Activated CD8-positive, alpha-beta T cell treated with anti-CD3 and anti-CD28 coated beads for 36 hours (primary cell): ENCODE results near the gene ATRIP. TPM values are rescaled to one million over a fixed set of nuclear protein-coding genes. Genes with fewer than 3 reads are reported as not detected.

Experiments used
- ATAC-seq: fragments of 200-7000 bp; cut with Tn5 transposase; one replicate; pipeline ENCODE4 v1.10.0; 2021; ENCODE audit warnings: mild to moderate bottlenecking, moderate library complexity
- CTCF ChIA-PET: fragments of 350-600 bp; sonication (Branson Sonifier 250); formaldehyde crosslinking; loops from one replicate; lab custom pipeline; 2021; ENCODE audit warnings: antibody characterized with exemption; lab: Charles Lee
- POLR2A ChIA-PET: fragments of 350-600 bp; sonication (Branson Sonifier 250); formaldehyde crosslinking; loops from one replicate; lab custom pipeline; 2021; ENCODE audit warnings: antibody characterized with exemption; lab: Charles Lee
- DNase-seq: peaks from one replicate; pipeline ENCODE4 v3.0.0-alpha.2; 2020
- H3K27ac Mint-ChIP-seq: one replicate; pipeline ENCODE4 v1.8.0; 2021; ENCODE audit warnings: mild to moderate bottlenecking, mixed read lengths
- H3K27me3 Mint-ChIP-seq: one replicate; pipeline ENCODE4 v1.8.0; 2021; ENCODE audit warnings: mixed read lengths
- H3K36me3 Mint-ChIP-seq: one replicate; pipeline ENCODE4 v1.8.0; 2021; ENCODE audit warnings: low read depth, mixed read lengths
- H3K4me1 Mint-ChIP-seq: one replicate; pipeline ENCODE4 v1.8.0; 2021; ENCODE audit warnings: low read depth, mixed read lengths
- H3K4me3 Mint-ChIP-seq: one replicate; pipeline ENCODE4 v1.8.0; 2021; ENCODE audit warnings: mild to moderate bottlenecking, moderate library complexity, mixed read lengths
- H3K9me3 Mint-ChIP-seq: one replicate; pipeline ENCODE4 v1.8.0; 2021; ENCODE audit warnings: mixed read lengths
- intact Hi-C: fragments of 100-400 bp; cut with micrococcal nuclease; formaldehyde crosslinking; loops from one replicate; pipeline ENCODE4 v1.10.0; 2022
- total RNA-seq, 2 experiments: library from RNA; stranded (reverse); gene quantifications; one replicate each; pipeline ENCODE4 v1.2.3, GENCODE V29; 2021
- TF ChIP-seq, protein P1 (sequence below): fragments of 200-600 bp; IDR thresholded peaks from one replicate; pipeline ENCODE4 v1.8.0; 2022; ENCODE audit warnings: antibody characterized with exemption, mild to moderate bottlenecking

The ATRIP gene
- total RNA-seq, 2 experiments from 2014 or later = 12.4 to 15.0 TPM

DNA sequence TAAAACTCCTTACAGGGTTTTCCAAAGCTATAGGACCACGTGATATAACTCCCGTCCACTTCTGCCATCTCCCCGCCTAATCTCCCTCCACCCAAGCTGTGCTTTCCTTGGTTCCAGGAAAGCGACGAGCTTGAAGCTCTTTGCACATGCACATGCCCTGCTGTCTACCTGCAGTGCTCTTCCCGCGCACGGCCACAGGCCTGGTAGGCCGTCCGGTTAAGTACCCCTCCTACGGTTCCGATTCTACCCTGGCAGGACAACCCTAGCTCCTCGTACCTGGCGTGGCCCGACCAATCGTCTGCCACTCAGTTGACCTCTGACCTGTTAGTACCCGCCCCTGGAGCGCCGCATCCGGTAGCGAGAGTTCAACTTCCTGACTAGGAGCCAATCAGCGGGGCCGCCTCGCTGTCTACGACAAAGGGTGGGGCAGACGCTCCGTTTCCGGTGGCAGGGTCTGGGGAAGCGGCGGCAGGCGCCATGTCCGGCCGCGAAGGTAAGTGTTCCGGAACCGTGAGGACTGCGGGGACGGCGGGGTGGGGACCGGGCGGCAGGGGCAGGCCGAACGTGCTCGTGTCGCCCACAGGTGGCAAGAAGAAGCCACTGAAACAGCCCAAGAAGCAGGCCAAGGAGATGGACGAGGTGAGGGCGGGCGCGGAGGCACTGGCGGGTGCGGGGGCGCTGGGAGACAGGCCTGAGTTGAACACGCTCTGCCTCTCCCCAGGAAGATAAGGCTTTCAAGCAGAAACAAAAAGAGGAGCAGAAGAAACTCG is 6.5 kb upstream of the ATRIP start, which contains the start of the genes CCDC51 and TMA7:
TSS of gene CCDC51 (minus strand) at position 300 of the 770 bp plus-strand sequence. CDS start 4,991 bp downstream, outside the sequence.
TSS of gene TMA7 (plus strand) at position 438 of the 770 bp plus-strand sequence. CDS start at position 478, 40 bp downstream.
- peaks cover 30% of the 10 kb centered on the region for H3K4me1 Mint-ChIP-seq
- TF ChIP-seq, protein P1, sequence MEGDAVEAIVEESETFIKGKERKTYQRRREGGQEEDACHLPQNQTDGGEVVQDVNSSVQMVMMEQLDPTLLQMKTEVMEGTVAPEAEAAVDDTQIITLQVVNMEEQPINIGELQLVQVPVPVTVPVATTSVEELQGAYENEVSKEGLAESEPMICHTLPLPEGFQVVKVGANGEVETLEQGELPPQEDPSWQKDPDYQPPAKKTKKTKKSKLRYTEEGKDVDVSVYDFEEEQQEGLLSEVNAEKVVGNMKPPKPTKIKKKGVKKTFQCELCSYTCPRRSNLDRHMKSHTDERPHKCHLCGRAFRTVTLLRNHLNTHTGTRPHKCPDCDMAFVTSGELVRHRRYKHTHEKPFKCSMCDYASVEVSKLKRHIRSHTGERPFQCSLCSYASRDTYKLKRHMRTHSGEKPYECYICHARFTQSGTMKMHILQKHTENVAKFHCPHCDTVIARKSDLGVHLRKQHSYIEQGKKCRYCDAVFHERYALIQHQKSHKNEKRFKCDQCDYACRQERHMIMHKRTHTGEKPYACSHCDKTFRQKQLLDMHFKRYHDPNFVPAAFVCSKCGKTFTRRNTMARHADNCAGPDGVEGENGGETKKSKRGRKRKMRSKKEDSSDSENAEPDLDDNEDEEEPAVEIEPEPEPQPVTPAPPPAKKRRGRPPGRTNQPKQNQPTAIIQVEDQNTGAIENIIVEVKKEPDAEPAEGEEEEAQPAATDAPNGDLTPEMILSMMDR = no peak
- peak; percentile 98 for ATAC-seq
- CTCF ChIA-PET = interaction anchor here (0.8 to 2.6 kb wide), 19 partner anchors 10 to 245 kb away, joined by 3 to 32 read pairs (median 4); partner anchors contain the start of genes SHISA5 and SLC26A6
- peak within 1 kb of the TSS; percentile 89 for H3K4me3 Mint-ChIP-seq
- H3K27ac Mint-ChIP-seq = peak within 1 kb of the TSS; percentile 97
- intact Hi-C loops = loop anchor here (5.0 kb wide), 2 partner anchors 38 to 168 kb away; no protein-coding TSS in a partner anchor
- peak; percentile 99 for DNase-seq
- no peaks in the 10 kb centered on the region for H3K27me3 Mint-ChIP-seq
- peaks cover 35% of the 10 kb centered on the region for H3K36me3 Mint-ChIP-seq
- H3K9me3 Mint-ChIP-seq = no peaks in the 10 kb centered on the region
- POLR2A ChIA-PET = interaction anchor here (0.5 to 1.9 kb wide), 15 partner anchors 10 to 199 kb away, joined by 3 to 8 read pairs (median 4); partner anchors contain the start of genes PLXNB1 and ZNF589

- peak overlapping the region; percentile 97 for H3K27ac Mint-ChIP-seq
- peak overlapping the region; percentile 89 for H3K4me3 Mint-ChIP-seq
- TF ChIP-seq, protein P1 = no peak
- no peak for ATAC-seq
- no peaks in the 10 kb centered on the region for H3K9me3 Mint-ChIP-seq
- intact Hi-C loops = no loop called here
- no peak for DNase-seq
- H3K36me3 Mint-ChIP-seq = peaks cover 35% of the 10 kb centered on the region
- no peaks in the 10 kb centered on the region for H3K27me3 Mint-ChIP-seq
- peaks cover 32% of the 10 kb centered on the region for H3K4me1 Mint-ChIP-seq
- CTCF ChIA-PET = interaction anchor here (0.8 to 2.6 kb wide), 10 partner anchors 10 to 246 kb away, joined by 3 to 32 read pairs (median 4); partner anchors contain the start of genes SHISA5 and SLC26A6
- POLR2A ChIA-PET = interaction anchor here (0.5 to 1.9 kb wide), 9 partner anchors 14 to 245 kb away, joined by 3 to 8 read pairs (median 3); partner anchors contain the start of gene NCKIPSD
Observed at GRCh38 chr3:48440590-48440958, 6.0 kb upstream of the ATRIP start.

DNA sequence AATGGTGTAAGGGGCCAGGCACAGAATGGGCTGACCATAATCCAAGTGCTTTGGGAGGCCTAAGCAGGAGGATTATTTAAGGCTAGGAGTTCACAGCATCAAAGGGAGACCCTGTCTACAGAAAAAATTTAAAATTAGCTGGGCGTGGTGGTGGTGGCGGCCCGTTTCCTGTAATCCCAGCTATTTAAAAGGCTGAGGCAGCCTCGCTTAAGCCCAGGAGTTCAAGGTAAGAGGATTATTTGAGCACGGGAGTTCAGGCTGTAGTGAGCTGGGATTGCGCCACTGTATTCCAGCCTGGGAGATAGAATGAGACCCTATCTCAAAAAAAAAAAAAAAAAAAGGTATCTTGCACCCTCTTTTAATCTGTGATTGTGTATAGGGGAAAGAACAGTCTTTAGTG is 4.6 kb upstream of the ATRIP start:
- peaks cover 40% of the 10 kb centered on the region for H3K4me1 Mint-ChIP-seq

GRCh38 chr3:48445277-48445882 is 1.2 kb upstream of the ATRIP start:
- peaks cover 42% of the 10 kb centered on the region for H3K4me1 Mint-ChIP-seq
- no peak for ATAC-seq
- peak overlapping the region; percentile 89 for H3K4me3 Mint-ChIP-seq
- intact Hi-C loops = no loop called here
- H3K9me3 Mint-ChIP-seq = no peaks in the 10 kb centered on the region
- TF ChIP-seq, protein P1 = no peak
- no peaks in the 10 kb centered on the region for H3K27me3 Mint-ChIP-seq
- H3K27ac Mint-ChIP-seq = no peak overlapping the region
- POLR2A ChIA-PET = interaction anchor here (0.6 to 4.9 kb wide), 15 partner anchors 8 to 205 kb away, joined by 3 to 32 read pairs (median 4); partner anchors contain the start of genes PLXNB1 and ZNF589
- no peak for DNase-seq
- H3K36me3 Mint-ChIP-seq = peaks cover 42% of the 10 kb centered on the region
- CTCF ChIA-PET = interaction anchor here (0.7 to 5.9 kb wide), 14 partner anchors 9 to 172 kb away, joined by 3 to 111 read pairs (median 4); no protein-coding TSS in a partner anchor

More for the DNA sequence above, 4.6 kb upstream of the ATRIP start:
- POLR2A ChIA-PET = interaction anchor here (0.7 to 1.9 kb wide), 2 partner anchors 25 to 194 kb away, joined by 3 to 8 read pairs; partner anchors contain the start of gene SLC26A6
- ATAC-seq (no peak), DNase-seq (no peak)
- intact Hi-C loops = no loop called here
- TF ChIP-seq, protein P1 = no peak
- peak overlapping the region; percentile 89 for H3K4me3 Mint-ChIP-seq
- no peaks in the 10 kb centered on the region for H3K27me3 Mint-ChIP-seq
- H3K36me3 Mint-ChIP-seq = peaks cover 40% of the 10 kb centered on the region
- H3K9me3 Mint-ChIP-seq = no peaks in the 10 kb centered on the region
- peak overlapping the region; percentile 97 for H3K27ac Mint-ChIP-seq
- CTCF ChIA-PET = interaction anchor here (0.8 to 1.6 kb wide), 2 partner anchors 41 to 245 kb away, joined by 3 to 5 read pairs; no protein-coding TSS in a partner anchor
